Right renal cortex interstitium (tissue), 3 donors: Measurements from ENCODE around the gene ZNF396. TPM values are rescaled to one million over a fixed set of nuclear protein-coding genes. Genes with fewer than 3 reads are reported as not detected.
A peak's percentile ranks its signal among the peaks of the same experiment; 100 is the strongest.

Experiments
- DNase-seq, 3 donors: peaks; one replicate each; pipeline ENCODE4 v3.0.0-alpha.2; 2013; ENCODE audit warnings: low read depth in 3 of 3, low spot score in 2 of 3
- polyA plus RNA-seq, 3 donors: library from polyadenylated mRNA; unstranded; fragments of 120-200 nt; gene quantifications; one replicate each; pipeline ENCODE4 v1.2.1, GENCODE V29; 2013; ENCODE audit not compliant: insufficient read length in 3 of 3

The ZNF396 gene
- polyA plus RNA-seq, 3 donors: 6.1 to 7.2 (median 7.0) TPM

DNA sequence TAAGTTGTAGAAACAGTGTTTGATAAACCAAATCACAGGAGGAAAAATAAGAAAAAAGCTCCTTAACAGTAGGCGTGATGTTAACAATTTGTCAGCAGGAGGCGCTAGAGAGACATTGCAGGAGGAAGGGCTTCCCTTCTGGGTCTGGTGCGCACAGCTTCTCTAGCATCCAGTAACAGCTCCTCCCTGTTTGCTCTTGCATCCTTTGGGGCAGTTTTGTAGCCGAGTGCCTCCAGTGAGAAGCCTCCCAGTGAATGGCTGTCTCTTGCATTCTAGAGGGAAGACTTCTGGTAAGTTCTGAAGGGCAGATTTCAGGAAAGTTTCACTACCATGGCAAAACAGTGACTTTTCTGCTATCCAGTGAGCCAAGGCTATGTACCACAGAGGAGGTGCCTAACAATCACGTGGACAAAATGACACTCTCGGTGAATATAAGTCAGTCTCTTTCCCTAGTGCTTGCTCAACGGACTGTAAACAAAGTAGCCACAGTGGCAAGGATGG is 9.5 kb upstream of the ZNF396 start:
- peak; percentile 58 to 66 (median 61) for DNase-seq

DNA sequence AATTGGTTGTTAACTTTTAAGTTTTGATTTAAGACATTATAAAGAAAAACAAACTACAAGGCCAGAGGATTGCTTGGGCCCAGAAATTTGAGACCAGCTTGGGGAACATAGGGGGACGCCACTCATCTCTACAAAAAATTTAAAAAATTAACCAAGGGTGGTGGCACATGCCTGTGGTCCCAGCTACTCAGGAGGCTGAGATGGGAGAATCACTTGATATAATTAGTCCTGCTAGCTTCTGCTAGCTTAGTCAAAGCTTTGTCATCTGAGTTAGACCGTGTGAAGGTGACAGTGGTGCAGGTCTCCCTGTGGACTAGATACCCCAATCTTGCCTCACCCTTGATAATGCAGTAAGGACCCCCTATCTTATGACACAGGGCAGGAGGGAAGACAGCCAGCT is 6.0 kb upstream of the ZNF396 start:
- DNase-seq: no peak

DNA sequence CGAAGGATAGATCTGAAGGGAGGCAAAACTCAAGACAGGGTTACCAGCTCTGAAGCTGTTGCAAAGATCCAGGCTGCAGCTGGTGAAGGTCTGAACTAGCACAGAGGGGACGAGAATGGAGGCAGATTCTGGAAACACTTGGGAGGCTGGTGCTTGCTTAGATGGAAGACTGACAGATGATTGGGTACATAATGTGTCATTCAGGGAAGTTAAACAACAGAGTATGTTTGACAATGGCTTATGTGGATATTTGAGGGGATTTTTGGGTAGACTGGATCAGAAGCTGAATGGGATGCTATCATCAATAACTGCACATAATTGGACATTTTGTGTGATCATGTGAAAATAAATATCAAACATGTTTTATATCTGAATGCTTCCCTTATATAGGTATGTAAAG is 2.3 kb upstream of the ZNF396 start:
- no peak for DNase-seq

DNA sequence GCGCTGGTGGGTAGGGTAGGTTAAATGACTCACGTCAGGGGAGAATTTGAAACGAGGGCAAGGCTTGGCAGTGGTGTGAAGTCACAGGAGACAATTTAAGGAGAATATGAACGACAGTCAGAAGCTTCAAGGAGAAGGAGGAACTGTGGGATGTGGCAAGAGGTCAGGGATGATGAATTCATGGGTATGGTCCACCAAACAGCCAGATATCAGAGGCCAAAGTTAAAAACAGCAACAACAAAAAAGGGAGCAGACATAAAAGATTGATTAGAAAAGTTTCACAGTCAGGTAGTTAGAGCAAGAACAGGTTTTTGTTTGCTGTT is 1.4 kb upstream of the ZNF396 start:
- no peak for DNase-seq

DNA sequence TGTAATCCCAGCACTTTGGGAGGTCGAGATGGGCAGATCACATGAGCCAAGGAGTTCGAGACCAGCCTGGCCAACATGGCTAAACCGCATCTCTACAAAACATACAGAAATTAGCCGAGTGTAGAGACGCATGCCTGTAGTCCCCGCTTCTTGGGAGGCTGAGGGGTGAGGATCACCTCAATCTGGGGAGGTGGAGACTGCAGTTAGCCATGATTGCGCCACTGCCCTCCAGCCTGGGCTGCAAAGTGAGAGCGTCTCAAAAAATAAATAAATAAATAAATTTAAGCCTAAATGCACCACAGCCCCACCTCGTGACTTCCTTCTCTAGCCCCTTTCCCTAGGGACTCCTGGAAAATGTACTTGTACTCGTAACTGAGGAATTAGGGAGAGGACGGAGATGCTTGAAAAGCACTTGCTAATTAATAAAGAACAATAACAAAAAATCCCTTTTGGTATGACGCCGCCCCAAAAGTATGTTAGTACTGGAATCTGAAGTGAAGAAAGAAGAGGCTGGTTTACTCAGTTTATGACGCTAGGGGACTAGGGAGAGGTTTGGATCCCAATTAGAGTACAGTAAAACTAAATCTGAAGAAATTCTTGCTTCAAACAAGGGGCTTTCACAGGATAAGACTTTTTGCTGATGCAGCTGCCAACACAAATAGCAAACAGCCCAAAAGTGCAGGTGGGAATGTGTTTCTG is 887 bp upstream of the ZNF396 start:
- no peak for DNase-seq

DNA sequence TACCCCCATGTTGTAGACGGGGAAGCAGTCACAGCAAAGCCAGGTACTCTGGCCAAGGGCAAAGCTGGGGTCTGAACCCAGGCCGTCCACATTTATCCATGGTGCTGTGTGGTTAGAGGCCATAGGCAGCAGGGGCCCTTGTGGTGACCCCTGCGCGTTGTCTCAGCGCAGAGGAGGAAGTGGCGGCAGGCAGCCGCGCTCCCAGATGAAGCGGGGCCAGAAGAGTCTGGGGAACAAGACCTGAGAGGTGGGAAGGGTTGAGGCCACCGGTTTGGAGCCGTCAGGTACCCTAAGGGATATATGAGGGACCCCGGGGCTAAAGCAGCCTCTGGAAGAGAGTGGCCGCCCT is 770 bp downstream of the ZNF396 start:
- DNase-seq: peak in 1 of 3 donors; percentile 6

DNA sequence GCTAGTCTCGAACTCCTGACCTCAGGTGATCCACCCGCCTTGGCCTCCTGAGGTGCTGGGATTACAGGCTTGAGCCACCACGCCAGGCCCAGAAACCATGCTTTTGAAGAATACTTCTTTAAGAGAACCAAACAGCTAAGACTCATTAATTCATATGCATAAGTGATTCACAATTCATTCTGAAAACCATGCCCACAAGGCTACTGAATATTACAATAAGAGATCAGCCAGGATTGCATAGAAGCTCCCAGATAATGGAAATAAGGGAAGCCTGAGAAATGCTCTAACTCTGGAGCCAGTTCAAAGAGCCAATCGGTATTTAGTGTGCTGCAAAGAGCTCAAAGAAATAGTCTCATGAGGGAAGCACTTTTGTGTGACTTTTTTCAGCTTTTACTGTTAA is 2.4 kb downstream of the ZNF396 start:
- DNase-seq: no peak

DNA sequence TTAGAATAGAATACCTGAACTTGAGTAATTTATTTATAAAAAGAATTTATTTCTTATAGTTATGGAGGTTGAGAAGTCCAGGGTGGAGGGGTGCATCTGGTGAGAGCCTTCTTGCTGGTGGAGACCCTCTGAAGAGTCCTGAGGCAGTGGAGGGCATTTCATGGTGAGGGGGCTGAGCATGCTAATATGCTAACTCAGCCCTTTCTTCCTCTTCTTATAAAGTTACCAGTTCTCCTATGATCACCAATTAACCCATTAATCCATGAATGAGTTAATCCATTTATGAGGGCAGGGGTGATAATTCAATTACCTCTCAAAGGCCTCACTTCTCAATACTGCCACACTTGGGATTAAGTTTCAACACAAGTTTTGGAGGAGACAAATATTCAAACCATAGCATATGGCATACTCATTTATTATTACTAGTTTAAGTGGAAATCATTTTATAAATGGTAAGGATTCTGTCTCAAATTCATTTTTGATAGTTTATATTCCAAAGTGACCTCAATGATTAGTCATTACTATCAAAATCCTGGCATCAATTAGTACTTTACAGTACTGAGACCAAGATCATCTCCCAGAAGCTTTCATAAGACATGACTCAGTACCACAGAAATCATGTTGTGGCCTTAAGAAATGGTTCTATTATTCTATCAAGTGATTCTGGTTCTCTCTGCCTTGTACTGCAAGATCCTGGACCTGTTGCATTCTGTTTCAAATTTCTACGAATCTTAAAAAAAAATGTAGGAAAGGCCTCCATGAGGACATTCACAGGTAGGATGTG is 5.5 kb downstream of the ZNF396 start:
- no peak for DNase-seq

DNA sequence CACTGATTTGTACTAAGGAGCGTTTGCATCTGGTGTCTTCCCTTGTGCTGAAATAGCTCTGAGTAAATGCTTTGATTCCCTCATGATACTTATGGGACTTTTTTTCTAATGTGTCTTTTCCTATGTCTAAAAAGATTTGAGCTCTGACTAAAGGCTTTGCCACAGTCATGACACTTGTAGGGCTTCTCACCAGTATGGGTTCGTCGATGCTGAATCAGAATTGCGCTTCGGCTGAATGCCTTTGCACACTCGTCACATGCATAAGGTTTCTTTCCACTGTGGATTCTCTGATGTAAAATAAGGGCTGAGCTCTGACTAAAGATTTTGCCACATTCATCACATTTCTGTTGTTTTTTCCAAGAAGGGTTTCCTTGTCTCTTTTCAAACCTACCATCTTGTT is 8.0 kb downstream of the ZNF396 start:
- no peak for DNase-seq

DNA sequence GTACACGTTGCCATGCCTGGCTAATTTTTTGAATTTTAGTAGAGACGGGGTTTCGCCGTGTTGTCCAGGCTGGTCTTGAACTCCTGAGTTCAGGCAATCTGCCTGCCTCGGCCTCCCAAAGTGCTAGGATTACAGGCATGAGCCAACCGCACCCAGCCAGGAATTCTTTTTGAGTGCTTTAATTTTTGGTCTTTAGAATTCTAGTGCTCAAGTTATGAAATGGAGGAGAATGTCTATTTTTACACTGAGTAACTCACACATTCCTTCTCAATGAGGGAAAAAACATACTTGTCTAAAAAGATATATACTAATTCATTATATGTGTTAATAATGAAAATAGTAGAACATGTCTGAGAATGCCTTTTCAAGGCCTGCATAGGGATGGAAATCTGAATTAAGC is 8.5 kb downstream of the ZNF396 start:
- no peak for DNase-seq

DNA sequence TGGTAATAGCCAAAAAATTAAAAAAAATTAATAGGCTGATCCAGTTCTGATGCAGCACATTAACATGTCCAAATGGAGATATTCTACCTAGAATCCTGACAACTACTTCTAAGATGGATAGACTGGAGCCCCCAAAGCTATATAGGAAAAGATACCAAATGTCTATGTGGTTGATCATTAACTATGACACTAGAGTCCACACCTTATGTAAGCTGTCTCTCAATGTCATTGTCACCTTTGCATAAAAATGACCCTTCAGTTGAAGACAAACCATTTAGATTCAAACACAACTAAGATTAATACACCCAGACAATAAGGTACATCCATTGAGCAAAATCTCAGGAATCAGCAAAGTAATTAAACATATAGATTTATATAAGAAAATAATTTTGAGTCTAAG is 14.6 kb downstream of the ZNF396 start:
- DNase-seq: no peak

DNA sequence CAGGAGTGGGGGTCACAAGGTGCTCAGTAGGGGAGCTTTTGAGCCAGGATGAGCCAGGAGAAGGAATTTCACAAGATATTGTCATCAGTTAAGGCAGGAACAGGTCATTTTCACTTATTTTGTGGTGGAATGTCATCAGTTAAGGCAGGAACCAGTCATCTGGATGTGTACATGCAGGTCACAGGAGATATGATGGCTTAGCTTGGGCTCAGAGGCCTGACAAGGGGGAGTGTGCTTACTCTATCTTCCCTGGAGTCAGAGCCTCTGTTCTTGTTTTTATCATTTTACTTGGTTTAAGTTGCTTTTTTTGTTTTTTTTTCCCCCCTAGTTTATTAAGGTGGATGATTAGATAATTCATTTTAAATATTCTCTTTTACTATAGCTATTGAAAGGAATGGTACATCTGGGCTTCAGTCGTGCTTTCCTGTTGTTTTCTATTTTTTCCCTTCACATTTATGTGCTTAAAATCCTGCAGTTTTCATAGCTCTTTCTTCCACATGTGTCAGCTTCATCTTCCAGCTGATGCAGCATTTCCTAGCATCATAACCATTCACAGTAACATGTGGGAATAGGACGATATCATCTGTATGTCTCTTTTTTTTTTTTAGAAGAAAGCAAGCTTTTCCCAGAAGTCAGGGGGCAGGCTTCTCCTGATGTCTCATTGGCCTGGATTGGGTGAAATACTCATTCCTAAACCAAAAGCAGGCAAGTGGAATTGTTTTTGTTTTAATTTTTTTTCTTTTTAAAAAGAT is 15.4 kb downstream of the ZNF396 start:
- no peak for DNase-seq

DNA sequence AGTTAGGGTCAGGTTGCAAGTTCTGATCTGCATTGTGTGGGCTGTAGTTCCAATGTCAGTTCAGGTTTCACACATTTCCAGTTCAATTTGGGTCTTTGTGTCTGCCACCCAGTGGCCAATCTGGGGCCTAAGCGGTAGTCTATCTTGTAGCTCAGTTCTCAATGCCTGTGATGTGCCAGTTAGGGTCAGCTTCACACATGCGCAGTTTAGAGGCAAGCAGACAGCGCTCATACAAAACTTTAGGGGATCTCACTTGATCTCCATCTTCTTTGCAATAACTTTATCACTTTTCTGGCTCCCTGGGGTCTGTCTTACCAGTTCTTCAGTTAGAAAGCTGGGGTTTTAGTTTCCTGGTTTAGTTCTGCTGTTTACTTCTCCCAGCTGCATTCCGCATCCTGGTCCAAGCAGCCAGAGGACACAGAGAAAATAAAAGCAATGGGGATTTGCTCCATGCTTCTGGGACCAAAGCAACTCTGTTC is 22.0 kb downstream of the ZNF396 start:
- DNase-seq: peak in 1 of 3 donors; percentile 70

DNA sequence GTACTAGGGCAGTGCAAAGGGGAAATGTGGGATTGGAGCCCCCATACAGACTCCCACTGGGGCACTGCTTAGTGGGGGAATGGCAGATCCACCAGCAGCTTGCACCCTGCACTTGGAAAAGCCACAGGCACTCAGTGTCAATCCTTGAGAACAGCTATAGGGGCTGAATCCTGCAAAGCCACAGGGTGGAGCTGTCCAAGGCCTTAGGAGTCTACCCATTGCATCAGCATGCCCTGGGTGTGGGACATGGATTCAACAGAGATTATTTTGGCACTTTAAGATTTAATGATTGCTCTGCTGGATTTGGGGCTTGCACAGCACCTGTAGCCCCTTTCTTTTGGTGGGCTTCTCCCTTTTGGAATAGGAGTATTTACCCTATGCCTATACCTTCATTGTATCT is 24.4 kb downstream of the ZNF396 start:
- DNase-seq: no peak

DNA sequence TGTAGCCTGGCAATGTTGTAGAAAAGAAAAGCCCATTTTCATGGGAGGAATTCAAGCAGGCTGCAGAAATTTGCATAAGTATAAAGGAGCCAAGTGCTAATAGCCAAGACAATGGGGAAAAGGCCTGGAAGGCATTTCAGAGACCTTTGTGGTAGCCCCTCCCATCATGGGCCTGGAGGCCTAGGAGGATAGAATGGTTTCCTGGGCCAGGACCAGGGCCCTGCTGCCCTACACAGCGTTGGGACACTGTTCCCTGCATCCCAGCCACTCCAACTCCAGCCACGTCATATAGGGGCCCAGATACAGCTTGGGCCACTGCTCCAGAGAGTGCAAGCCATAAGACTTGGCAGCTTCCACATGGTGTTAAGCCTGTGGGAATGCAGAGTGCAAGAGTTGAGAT is 24.9 kb downstream of the ZNF396 start:
- no peak for DNase-seq

DNA sequence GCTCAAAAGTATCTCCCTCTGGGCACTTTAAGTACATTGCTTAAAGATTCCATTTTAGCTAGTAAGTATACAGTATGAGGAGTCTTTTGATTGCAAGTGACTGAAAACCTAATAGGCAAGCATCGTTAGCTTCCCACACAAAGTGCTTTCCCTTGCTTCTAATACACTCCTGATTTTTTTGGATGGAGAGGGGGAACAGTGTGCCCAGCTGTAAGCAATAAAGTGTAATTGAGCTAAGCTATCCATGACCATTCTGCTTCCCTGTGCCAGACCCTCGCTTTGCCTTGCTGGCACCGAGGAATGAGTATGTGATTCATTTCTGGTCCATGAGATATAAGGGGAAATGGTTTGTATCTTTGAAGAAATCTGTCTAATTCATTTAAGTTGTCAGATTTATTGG is 29.1 kb downstream of the ZNF396 start:
- no peak for DNase-seq

DNA sequence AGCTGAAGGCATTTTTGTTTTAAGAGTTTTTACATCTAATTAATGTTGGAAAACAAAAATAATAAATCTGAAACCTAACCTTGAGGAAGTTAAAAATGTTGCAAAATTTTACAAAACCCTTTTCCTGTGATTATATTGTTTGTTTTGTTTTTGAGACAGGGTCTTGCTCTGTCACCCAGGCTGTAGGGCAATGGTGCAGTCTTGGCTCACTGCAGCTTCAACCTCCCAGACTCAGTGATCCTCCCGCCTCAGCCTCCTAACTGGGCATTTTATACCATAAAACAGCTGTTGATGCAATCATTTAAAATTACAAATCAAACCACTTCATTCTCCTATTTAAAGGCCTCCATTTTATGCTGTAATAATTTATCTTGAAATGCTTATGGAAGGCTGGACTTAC is 31.2 kb downstream of the ZNF396 start:
- DNase-seq: no peak

DNA sequence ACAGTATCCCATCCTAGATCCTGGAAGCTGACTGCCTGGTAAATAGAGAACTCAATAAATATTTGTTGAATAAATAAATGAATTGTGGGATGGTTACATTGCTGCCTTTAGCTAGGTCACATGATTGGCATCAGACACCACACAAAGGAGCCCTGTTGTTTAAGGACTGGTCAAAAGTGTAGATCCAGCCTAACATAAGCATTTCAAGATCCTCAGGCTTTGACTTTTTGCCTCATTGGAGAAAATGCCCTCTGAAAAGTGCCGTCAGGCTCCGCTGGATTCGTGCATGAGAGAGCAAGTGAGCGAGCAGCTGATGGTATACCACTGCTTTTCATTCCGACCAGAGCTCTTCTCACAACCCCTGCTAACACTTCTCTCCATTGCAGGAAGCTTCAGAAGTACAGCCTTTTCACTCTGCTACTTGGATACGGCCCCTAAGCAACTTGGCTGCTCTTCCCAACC is 31.6 kb downstream of the ZNF396 start:
- peak in 1 of 3 donors; percentile 40 for DNase-seq

DNA sequence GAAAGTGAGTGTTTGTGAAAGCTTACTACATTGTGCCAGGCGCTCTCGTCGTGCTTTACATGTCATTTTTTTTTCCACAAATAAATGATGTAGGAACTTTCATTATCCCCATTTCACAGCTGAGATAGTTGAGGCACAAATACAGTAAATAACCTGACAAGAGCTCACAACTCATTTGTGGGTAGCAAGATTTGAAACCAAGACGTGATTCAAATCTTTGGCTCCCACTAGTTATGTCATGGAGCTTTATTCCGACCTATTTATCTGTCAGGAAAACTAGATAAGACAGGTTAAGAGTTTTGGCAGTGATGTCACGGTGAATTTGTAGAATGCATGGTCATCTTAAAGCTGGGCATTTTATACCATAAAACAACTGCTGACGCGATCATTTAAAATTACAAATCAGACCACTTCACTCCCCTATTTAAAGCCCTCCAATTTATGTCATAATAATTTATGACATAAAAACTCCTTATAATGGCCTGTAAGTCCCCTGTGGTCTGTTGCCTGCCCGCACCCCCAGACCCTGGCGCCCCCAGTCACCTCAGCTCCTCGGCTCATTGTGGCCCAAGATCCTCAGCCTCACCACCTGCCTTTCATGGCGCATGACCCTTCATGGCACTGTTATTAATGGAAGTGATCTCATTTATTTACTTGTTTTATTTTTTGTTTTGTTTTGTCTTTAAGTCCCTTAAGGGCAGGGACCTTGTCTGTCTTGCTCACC is 32.2 kb downstream of the ZNF396 start:
- no peak for DNase-seq

DNA sequence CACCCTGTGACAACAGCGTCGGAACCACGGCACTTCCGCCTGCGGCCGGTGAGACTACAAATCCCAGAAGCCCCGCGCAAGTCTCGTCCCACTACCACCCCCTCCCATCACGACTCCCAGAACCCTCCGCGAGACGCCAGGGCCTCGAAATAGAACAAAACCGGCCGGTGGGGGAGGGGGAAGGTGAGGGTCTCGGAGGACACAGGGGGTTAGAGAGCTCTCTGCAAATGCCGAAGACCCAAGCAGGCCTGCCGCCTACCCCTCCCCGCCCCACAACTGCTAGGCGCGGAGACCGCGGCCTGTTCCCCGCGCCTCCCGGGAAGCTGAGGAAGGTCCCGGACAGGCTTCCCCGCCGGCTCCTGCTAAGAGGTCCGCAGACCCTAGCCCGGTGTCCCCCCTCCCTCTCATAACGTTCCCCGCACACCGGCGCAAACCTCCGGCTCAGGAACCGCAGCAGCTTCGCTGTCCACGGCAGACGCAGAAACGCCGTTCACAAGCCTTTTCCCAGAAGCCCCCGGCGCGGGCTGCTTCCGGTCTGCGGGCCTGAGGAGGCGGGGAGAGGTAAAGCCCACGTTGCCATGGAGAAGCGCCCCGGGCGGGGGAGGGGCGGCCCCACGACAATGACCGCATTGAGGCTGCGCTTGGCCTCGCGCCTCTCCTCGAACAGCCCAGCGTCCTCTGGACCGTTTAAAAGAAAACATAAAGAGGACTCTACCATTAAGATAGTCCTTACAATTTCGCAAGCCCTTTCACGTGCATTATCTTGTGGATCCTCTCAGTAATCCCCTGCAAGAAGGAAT is 33.0 kb downstream of the ZNF396 start, which contains the start of gene ZNF24:
Gene ZNF24 (minus strand): TSS at position 485 of the 800 bp plus-strand sequence. CDS start 3,770 bp downstream, outside the sequence.
- DNase-seq: peak; percentile 86 to 94 (median 89)
